ENCODE data around the gene SMARCE1. TPM values are rescaled to one million over a fixed set of nuclear protein-coding genes. Genes with fewer than 3 reads are reported as not detected.
A peak's percentile ranks its signal among the peaks of the same experiment; 100 is the strongest.

SMARCE1 gene
- total RNA-seq: 126 TPM
- 109 TPM for polyA plus RNA-seq
- long read RNA-seq, donor 1, full-length matches to known transcripts: 13 of 13 reads
- long read RNA-seq, donor 1, partial matches to known transcripts: 0 of 13 reads
- long read RNA-seq, donor 1, other reads (novel, unspliced or antisense): 0 of 13 reads
- long read RNA-seq, donor 2: 0 reads
- long read RNA-seq, donor 3, full-length matches to known transcripts: 208 of 249 reads
- long read RNA-seq, donor 3, partial matches to known transcripts: 35 of 249 reads
- long read RNA-seq, donor 3, other reads (novel, unspliced or antisense): 6 of 249 reads
- long read RNA-seq, donor 4, full-length matches to known transcripts: 58 of 58 reads
- long read RNA-seq, donor 4, partial matches to known transcripts: 0 of 58 reads
- long read RNA-seq, donor 4, other reads (novel, unspliced or antisense): 0 of 58 reads
- long read RNA-seq, donor 5, full-length matches to known transcripts: 184 of 244 reads
- long read RNA-seq, donor 5, partial matches to known transcripts: 55 of 244 reads
- long read RNA-seq, donor 5, other reads (novel, unspliced or antisense): 5 of 244 reads
- long read RNA-seq, donor 6, full-length matches to known transcripts: 94 of 106 reads
- long read RNA-seq, donor 6, partial matches to known transcripts: 12 of 106 reads
- long read RNA-seq, donor 6, other reads (novel, unspliced or antisense): 0 of 106 reads
- long read RNA-seq, donor 7, full-length matches to known transcripts: 107 of 115 reads
- long read RNA-seq, donor 7, partial matches to known transcripts: 8 of 115 reads
- long read RNA-seq, donor 7, other reads (novel, unspliced or antisense): 0 of 115 reads
- long read RNA-seq, donor 8, full-length matches to known transcripts: 36 of 36 reads
- long read RNA-seq, donor 8, partial matches to known transcripts: 0 of 36 reads
- long read RNA-seq, donor 8, other reads (novel, unspliced or antisense): 0 of 36 reads
- long read RNA-seq, donor 9, full-length matches to known transcripts: 74 of 74 reads
- long read RNA-seq, donor 9, partial matches to known transcripts: 0 of 74 reads
- long read RNA-seq, donor 9, other reads (novel, unspliced or antisense): 0 of 74 reads
- long read RNA-seq, donor 10, full-length matches to known transcripts: 62 of 75 reads
- long read RNA-seq, donor 10, partial matches to known transcripts: 13 of 75 reads
- long read RNA-seq, donor 10, other reads (novel, unspliced or antisense): 0 of 75 reads

DNA sequence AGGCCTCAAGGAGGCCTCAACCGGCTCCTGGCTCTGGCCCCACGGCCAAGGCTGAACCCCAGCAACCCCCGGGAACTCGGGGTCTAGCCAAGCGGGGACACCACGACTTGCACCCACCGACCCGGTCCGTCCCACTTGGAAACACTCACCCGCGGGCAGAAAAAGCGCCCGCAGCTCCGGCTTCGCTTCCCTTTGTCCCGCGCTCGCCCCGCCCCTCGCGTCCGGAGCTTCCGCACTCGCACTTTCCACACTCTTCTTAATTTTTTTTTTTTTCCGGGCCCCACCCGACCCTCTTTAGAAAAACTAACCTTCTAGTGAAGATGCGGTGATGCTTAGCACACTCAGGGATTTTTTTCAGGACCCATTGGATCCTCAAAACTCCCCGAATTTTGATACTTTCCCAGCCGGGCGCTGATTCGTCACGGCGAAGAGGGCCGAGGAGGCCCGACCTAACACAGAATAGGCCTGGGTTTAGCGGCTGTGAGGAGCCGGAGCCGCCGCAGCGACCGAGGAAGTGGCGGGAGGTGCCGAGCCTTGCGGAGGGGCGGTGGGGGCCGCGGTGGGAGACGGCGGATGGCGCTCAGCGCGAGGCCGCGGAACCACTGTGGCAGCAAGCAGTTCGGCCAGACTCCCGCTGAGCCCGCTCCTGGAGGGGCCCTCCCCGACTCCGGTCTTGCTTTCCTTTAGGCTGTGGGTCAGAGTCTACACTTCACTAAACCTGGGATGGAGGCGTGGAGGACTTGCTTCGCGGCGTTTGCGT lies at the start of gene SMARCE1:
SMARCE1 (minus strand) TSS at position 195 of the 760 bp plus-strand sequence. CDS start 2,016 bp downstream, outside the sequence.
- peaks cover 0 to 4% of the 10 kb centered on the region in 2 donors for H3K9me3 ChIP-seq (ENCODE audit: control insufficient read depth in 2 of 2, insufficient read depth in 1 of 2, low read length in 1 of 2)
- H3K4me1 ChIP-seq (ENCODE audit: control insufficient read depth in 2 of 2, insufficient read depth in 2 of 2, low read length in 2 of 2): peaks cover 11 to 15% of the 10 kb centered on the region in 2 donors
- H3K27ac ChIP-seq (ENCODE audit: low read depth in 1 of 2, low read length in 1 of 2): peak within 1 kb of the TSS; percentile 97 to 99
- peak within 1 kb of the TSS; percentile 84 to 97 for H3K4me3 ChIP-seq (ENCODE audit: low read length in 2 of 2)
- DNase-seq (ENCODE audit: low read depth in 6 of 9, low spot score in 9 of 9): peak; percentile 56 to 90 (median 70)
- WGBS: under 1% methylated on average over 64 of the region's 64 CpGs
- no peaks in the 10 kb centered on the region for H3K27me3 ChIP-seq (ENCODE audit: control insufficient read depth in 2 of 2, insufficient read depth in 1 of 2, low read length in 1 of 2)
- H3K36me3 ChIP-seq (ENCODE audit: control insufficient read depth in 2 of 2, insufficient read depth in 2 of 2, low read length in 1 of 2): peaks cover 2 to 19% of the 10 kb centered on the region in 2 donors

DNA sequence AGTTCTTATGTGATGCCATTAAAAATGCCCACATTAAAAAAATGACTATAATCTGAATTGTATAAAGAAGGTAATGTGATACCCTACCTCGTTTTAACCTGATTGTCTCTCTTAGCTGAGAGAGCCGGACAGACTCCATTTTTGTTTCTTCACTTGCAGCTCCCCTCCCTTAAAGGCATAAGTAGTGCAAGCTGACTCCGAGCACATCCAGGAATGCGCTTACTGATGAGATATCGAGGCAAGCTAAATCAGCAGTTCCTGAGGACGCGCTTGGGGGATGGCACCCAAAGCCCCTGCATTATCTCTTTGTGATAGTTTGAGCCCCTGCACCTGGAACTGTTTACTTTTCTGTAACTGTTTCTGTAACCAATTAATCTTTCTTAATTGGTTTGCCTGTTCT lies 49.7 kb upstream of the SMARCE1 start:
- Histone ChIP-seq H3K27ac (ENCODE audit: low read depth in 1 of 2, low read length in 1 of 2) (no peak overlapping the region), H3K4me3 (ENCODE audit: low read length in 2 of 2) (no peak overlapping the region), H3K9me3 (ENCODE audit: control insufficient read depth in 2 of 2, insufficient read depth in 1 of 2, low read length in 1 of 2) (no peaks in the 10 kb centered on the region), H3K4me1 (ENCODE audit: control insufficient read depth in 2 of 2, insufficient read depth in 2 of 2, low read length in 2 of 2) (no peaks in the 10 kb centered on the region), H3K36me3 (ENCODE audit: control insufficient read depth in 2 of 2, insufficient read depth in 2 of 2, low read length in 1 of 2) (no peaks in the 10 kb centered on the region), H3K27me3 (ENCODE audit: control insufficient read depth in 2 of 2, insufficient read depth in 1 of 2, low read length in 1 of 2) (peaks cover 0 to 9% of the 10 kb centered on the region in 2 donors)
- 86% methylated on average over 7 of the region's 7 CpGs for WGBS
- no peak for DNase-seq (ENCODE audit: low read depth in 6 of 9, low spot score in 9 of 9)

DNA sequence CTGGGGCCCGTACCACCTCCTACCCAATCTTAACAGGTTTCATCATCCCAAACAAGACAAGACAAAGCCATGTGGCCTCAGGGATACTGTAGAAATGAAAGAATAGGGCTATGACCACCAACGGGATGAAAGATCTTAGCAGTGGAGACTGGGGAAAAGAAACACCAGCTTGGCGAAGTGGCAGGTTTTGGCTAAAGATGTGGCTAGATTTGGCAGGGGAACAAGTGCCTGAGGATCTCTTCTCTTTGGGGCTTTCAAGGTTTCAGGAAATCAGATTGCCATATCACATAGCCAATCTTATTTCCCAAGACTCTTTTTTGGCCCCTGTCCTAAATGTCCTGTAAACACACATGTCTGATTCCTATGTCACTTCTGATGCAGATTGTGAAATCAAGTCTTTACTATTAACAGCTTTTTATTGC lies 49.0 kb upstream of the SMARCE1 start:
- WGBS: 71% methylated on average over 3 of the region's 3 CpGs
- Histone ChIP-seq H3K27me3 (ENCODE audit: control insufficient read depth in 2 of 2, insufficient read depth in 1 of 2, low read length in 1 of 2) (peaks cover 0 to 9% of the 10 kb centered on the region in 2 donors), H3K27ac (ENCODE audit: low read depth in 1 of 2, low read length in 1 of 2) (peak overlapping the region in 1 of 2 donors; percentile 8), H3K36me3 (ENCODE audit: control insufficient read depth in 2 of 2, insufficient read depth in 2 of 2, low read length in 1 of 2) (no peaks in the 10 kb centered on the region), H3K4me3 (ENCODE audit: low read length in 2 of 2) (no peak overlapping the region), H3K4me1 (ENCODE audit: control insufficient read depth in 2 of 2, insufficient read depth in 2 of 2, low read length in 2 of 2) (no peaks in the 10 kb centered on the region), H3K9me3 (ENCODE audit: control insufficient read depth in 2 of 2, insufficient read depth in 1 of 2, low read length in 1 of 2) (no peaks in the 10 kb centered on the region)
- DNase-seq (ENCODE audit: low read depth in 6 of 9, low spot score in 9 of 9): peak in 1 of 9 donors; percentile 3

DNA sequence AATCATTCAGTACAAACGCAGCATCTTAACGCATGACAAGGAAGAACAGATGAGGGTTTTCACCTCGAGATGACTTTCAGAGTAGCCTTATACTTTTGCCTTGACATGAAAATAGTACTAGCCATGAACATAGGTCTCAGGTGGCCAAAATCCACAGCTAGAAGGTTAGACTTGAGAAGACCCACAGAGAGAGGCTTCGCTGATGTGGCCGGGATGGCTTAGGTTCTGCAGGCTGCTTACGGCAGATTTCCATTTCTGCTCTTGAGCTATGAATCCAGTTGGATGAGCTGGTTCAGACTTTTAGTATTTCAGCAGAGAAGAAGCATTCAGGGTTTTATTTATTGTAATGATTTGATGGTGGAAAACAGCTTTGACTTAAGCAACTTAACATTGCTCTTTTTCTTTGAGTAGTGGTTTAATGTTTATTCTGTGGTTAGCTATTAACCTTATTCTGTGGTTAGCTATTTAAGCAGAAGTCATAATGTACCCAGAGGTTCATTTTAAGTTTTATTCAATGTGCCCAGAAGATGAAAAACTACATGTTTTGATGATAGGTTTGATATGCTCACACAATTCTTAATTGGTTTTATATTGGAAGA lies 48.4 kb upstream of the SMARCE1 start:
- Histone ChIP-seq H3K27ac (ENCODE audit: low read depth in 1 of 2, low read length in 1 of 2) (no peak overlapping the region), H3K27me3 (ENCODE audit: control insufficient read depth in 2 of 2, insufficient read depth in 1 of 2, low read length in 1 of 2) (peaks cover 0 to 8% of the 10 kb centered on the region in 2 donors), H3K36me3 (ENCODE audit: control insufficient read depth in 2 of 2, insufficient read depth in 2 of 2, low read length in 1 of 2) (no peaks in the 10 kb centered on the region), H3K4me3 (ENCODE audit: low read length in 2 of 2) (no peak overlapping the region), H3K9me3 (ENCODE audit: control insufficient read depth in 2 of 2, insufficient read depth in 1 of 2, low read length in 1 of 2) (no peaks in the 10 kb centered on the region), H3K4me1 (ENCODE audit: control insufficient read depth in 2 of 2, insufficient read depth in 2 of 2, low read length in 2 of 2) (no peaks in the 10 kb centered on the region)
- no peak for DNase-seq (ENCODE audit: low read depth in 6 of 9, low spot score in 9 of 9)
- WGBS: 95% methylated on average over 6 of the region's 6 CpGs

DNA sequence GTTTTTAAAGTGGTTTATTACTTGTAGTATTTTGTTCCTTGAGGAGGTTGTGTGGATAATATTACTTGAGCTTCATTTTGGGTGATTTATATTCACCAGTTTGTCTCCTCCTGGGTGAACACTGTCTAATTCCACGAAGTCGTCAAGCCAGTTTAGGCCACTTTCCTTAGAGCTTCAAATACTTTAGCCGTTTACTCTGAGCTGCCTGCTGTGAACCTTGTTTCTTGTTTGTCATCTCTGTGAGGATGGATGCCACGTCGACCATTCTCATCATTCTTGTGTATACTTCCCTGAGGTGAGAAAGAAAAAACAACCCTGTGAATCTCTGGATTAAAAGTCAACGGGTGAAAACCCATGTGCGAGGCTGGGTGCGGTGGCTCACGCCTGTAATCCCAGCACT lies 47.0 kb upstream of the SMARCE1 start:
- WGBS: 85% methylated on average over 9 of the region's 9 CpGs
- H3K36me3 ChIP-seq (ENCODE audit: control insufficient read depth in 2 of 2, insufficient read depth in 2 of 2, low read length in 1 of 2): no peaks in the 10 kb centered on the region
- no peaks in the 10 kb centered on the region for H3K9me3 ChIP-seq (ENCODE audit: control insufficient read depth in 2 of 2, insufficient read depth in 1 of 2, low read length in 1 of 2)
- H3K4me3 ChIP-seq (ENCODE audit: low read length in 2 of 2): no peak overlapping the region
- no peak for DNase-seq (ENCODE audit: low read depth in 6 of 9, low spot score in 9 of 9)
- no peaks in the 10 kb centered on the region for H3K4me1 ChIP-seq (ENCODE audit: control insufficient read depth in 2 of 2, insufficient read depth in 2 of 2, low read length in 2 of 2)
- H3K27ac ChIP-seq (ENCODE audit: low read depth in 1 of 2, low read length in 1 of 2): no peak overlapping the region
- peaks cover 0 to 6% of the 10 kb centered on the region in 2 donors for H3K27me3 ChIP-seq (ENCODE audit: control insufficient read depth in 2 of 2, insufficient read depth in 1 of 2, low read length in 1 of 2)

DNA sequence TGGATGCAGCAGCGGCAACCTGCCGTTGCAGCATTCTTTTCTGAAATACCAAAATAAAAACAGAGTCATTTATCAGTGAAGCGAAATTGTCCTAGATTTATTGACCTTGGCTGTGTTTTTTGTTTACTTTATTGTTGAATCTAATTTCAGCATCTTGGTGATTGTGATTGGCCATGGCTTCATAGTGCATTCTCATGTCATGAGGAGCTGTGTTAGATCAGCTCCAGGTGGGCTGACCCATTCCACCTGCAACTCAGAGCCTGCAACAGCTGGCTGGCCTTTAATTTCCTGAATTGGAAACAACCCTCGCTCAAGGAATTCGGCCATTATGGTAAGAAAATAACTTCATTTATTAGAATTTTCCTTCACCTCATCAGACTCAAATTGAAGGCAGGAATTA lies 39.5 kb upstream of the SMARCE1 start:
- Histone ChIP-seq H3K4me1 (ENCODE audit: control insufficient read depth in 2 of 2, insufficient read depth in 2 of 2, low read length in 2 of 2) (no peaks in the 10 kb centered on the region), H3K27me3 (ENCODE audit: control insufficient read depth in 2 of 2, insufficient read depth in 1 of 2, low read length in 1 of 2) (no peaks in the 10 kb centered on the region), H3K4me3 (ENCODE audit: low read length in 2 of 2) (no peak overlapping the region), H3K9me3 (ENCODE audit: control insufficient read depth in 2 of 2, insufficient read depth in 1 of 2, low read length in 1 of 2) (no peaks in the 10 kb centered on the region), H3K27ac (ENCODE audit: low read depth in 1 of 2, low read length in 1 of 2) (no peak overlapping the region), H3K36me3 (ENCODE audit: control insufficient read depth in 2 of 2, insufficient read depth in 2 of 2, low read length in 1 of 2) (no peaks in the 10 kb centered on the region)
- WGBS: 92% methylated on average over 5 of the region's 5 CpGs
- no peak for DNase-seq (ENCODE audit: low read depth in 6 of 9, low spot score in 9 of 9)

DNA sequence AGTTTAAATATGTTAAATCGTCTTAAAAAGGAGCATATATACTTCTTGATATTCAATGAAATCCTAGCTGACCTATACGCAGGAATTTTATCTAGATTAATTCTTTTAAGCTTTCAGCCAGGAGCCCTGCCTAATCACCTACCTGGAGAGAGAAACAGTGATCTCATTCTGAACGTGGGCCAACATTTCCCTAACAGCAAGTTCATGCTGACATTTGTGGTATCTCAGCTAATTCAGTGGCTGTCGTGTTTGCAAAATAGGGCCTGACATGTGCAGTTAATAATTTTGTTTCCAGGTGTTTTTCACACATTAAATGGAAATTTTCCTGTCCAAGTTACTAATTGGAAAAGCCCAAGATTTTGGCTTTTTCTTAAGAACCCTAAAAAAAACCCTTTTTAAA lies 38.6 kb upstream of the SMARCE1 start:
- H3K27ac ChIP-seq (ENCODE audit: low read depth in 1 of 2, low read length in 1 of 2): no peak overlapping the region
- no peaks in the 10 kb centered on the region for H3K4me1 ChIP-seq (ENCODE audit: control insufficient read depth in 2 of 2, insufficient read depth in 2 of 2, low read length in 2 of 2)
- H3K27me3 ChIP-seq (ENCODE audit: control insufficient read depth in 2 of 2, insufficient read depth in 1 of 2, low read length in 1 of 2): peaks cover 0 to 2% of the 10 kb centered on the region in 2 donors
- H3K36me3 ChIP-seq (ENCODE audit: control insufficient read depth in 2 of 2, insufficient read depth in 2 of 2, low read length in 1 of 2): no peaks in the 10 kb centered on the region
- 84% methylated on average over 4 of the region's 4 CpGs for WGBS
- H3K4me3 ChIP-seq (ENCODE audit: low read length in 2 of 2): no peak overlapping the region
- DNase-seq (ENCODE audit: low read depth in 6 of 9, low spot score in 9 of 9): no peak
- H3K9me3 ChIP-seq (ENCODE audit: control insufficient read depth in 2 of 2, insufficient read depth in 1 of 2, low read length in 1 of 2): no peaks in the 10 kb centered on the region

DNA sequence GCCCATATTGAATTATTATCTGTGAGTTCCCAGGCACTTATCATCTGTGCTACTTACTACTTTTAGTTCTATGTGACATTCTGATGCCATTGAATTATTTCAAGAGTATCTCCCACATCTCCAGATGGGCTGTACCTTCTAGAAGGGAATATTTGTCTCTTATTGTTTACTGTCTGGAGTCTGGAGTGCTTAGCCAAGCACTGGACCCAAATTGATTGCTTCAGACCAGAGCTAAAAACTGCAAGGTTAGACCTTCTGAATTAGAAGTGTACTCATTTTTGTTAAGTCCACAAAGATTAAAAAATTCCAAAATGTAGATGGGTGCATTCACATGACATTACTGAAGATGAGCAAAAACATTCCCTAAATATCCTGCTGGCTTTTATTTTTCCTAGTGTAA lies 33.4 kb upstream of the SMARCE1 start:
- H3K4me3 ChIP-seq (ENCODE audit: low read length in 2 of 2): no peak overlapping the region
- no peaks in the 10 kb centered on the region for H3K36me3 ChIP-seq (ENCODE audit: control insufficient read depth in 2 of 2, insufficient read depth in 2 of 2, low read length in 1 of 2)
- H3K27ac ChIP-seq (ENCODE audit: low read depth in 1 of 2, low read length in 1 of 2): no peak overlapping the region
- H3K27me3 ChIP-seq (ENCODE audit: control insufficient read depth in 2 of 2, insufficient read depth in 1 of 2, low read length in 1 of 2): peaks cover under 1 to 15% of the 10 kb centered on the region in 2 donors
- no peaks in the 10 kb centered on the region for H3K9me3 ChIP-seq (ENCODE audit: control insufficient read depth in 2 of 2, insufficient read depth in 1 of 2, low read length in 1 of 2)
- H3K4me1 ChIP-seq (ENCODE audit: control insufficient read depth in 2 of 2, insufficient read depth in 2 of 2, low read length in 2 of 2): no peaks in the 10 kb centered on the region
- DNase-seq (ENCODE audit: low read depth in 6 of 9, low spot score in 9 of 9): no peak

Data from thymus (tissue), 14 donors.